NCI-H2227 (cell line): ENCODE results near the gene SPRR2E.
"Not testable (repeated sequence)": the region's sequence is repeated elsewhere in the genome, so short reads cannot be mapped to it uniquely, and the experiment has no call there.

Source experiments
- DNase-seq: peaks from one replicate; lab custom pipeline; 2025; ENCODE audit not compliant: unreplicated experiment; lab: John Stamatoyannopoulos, UW

Gene SPRR2E

GRCh38 chr1:153094426-153094825, at the start of gene SPRR2E:
Gene SPRR2E, minus strand, starts transcription at chr1:153094526. Its CDS starts 775 bp downstream, at chr1:153093751.
- no peak for DNase-seq

GRCh38 chr1:153141377-153141776, 47.1 kb upstream of the SPRR2E start:
- DNase-seq = no peak

- no peak for DNase-seq
Measured at GRCh38 chr1:153140484-153140883, 46.2 kb upstream of the SPRR2E start.

GRCh38 chr1:153133743-153134142, 39.4 kb upstream of the SPRR2E start:
- no peak for DNase-seq

- DNase-seq = no peak
Measured at GRCh38 chr1:153133267-153133666, 38.9 kb upstream of the SPRR2E start.

- DNase-seq = not testable (repeated sequence)
Measured at GRCh38 chr1:153128688-153129087, 34.4 kb upstream of the SPRR2E start.

GRCh38 chr1:153127296-153127695, 33.0 kb upstream of the SPRR2E start:
- DNase-seq = no peak

GRCh38 chr1:153125536-153125935, 31.2 kb upstream of the SPRR2E start:
- no peak for DNase-seq

- not testable (repeated sequence) for DNase-seq
Measured at GRCh38 chr1:153123793-153124192, 29.5 kb upstream of the SPRR2E start.

GRCh38 chr1:153122831-153123421, 28.6 kb upstream of the SPRR2E start:
- DNase-seq = no peak

- no peak for DNase-seq
Measured at GRCh38 chr1:153120945-153121344, 26.6 kb upstream of the SPRR2E start.

GRCh38 chr1:153119491-153119971, 25.2 kb upstream of the SPRR2E start:
- DNase-seq = no peak

- not testable (repeated sequence) for DNase-seq
Measured at GRCh38 chr1:153115264-153115663, 20.9 kb upstream of the SPRR2E start.

- DNase-seq = no peak
Measured at GRCh38 chr1:153113416-153113815, 19.1 kb upstream of the SPRR2E start, which contains the start of gene SPRR2F. Gene SPRR2F, minus strand, starts transcription at chr1:153113516. Its CDS starts 783 bp downstream, at chr1:153112733.

GRCh38 chr1:153112454-153112853, 18.1 kb upstream of the SPRR2E start:
- DNase-seq = not testable (repeated sequence)

- DNase-seq = no peak
Measured at GRCh38 chr1:153100245-153100644, 5.9 kb upstream of the SPRR2E start.

GRCh38 chr1:153099461-153100045, 5.2 kb upstream of the SPRR2E start:
- DNase-seq = no peak

GRCh38 chr1:153095764-153096163, 1.4 kb upstream of the SPRR2E start:
- DNase-seq = no peak

GRCh38 chr1:153087652-153088051, 6.7 kb downstream of the SPRR2E start:
- DNase-seq = no peak

GRCh38 chr1:153081736-153082135, 12.6 kb downstream of the SPRR2E start:
- no peak for DNase-seq

GRCh38 chr1:153072806-153073726, 21.3 kb downstream of the SPRR2E start:
- DNase-seq = no peak

GRCh38 chr1:153071511-153071910, 22.8 kb downstream of the SPRR2E start, which contains the start of gene SPRR2B:
Gene SPRR2B, minus strand, starts transcription at chr1:153071611. Its CDS starts 772 bp downstream, at chr1:153070839.
- no peak for DNase-seq
